GM19467 (cell line): Measurements from ENCODE around the gene RAPGEF1.

Experiments
- ATAC-seq: cut with Tn5 transposase; IDR thresholded peaks from one replicate; pipeline ENCODE4 v1.9.1; 2021; ENCODE audit warnings: mild to moderate bottlenecking, moderate library complexity; ENCODE audit not compliant: unreplicated experiment

Gene RAPGEF1

DNA sequence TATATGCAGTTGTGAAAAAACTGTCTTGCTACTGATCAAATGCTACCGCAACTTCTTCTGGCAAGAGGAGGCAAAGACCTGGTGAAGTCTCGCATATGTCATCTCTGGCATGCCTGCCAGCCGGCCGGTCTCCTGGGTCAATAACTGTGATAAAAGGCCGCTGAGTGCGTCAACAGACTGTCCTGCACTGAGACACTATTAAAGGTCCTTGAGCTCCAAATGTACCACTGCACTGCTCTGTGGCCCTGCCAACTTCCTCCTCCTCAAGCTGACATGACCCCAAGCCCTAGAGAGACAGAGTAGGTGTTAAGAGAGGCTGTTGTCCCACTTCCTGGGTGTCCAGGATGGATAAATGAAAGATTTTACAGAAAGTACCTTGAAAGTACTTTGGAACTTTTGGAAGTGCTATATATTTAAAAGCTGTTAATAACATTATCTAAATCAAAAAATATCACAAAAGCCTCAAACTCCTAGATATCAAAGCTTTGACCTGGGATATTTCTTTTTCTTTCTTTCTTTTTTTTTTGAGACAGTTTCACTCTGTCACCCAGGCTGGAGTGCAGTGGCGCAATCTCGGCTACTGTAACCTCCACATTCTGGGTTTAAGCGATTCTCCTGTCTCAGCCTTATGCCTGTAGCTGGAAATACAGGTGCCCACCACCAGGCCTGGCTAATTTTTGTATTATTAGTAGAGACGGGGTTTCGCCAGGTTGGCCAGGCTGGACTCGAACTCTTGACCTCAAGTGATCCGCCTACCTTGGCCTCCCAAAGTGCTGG is 31.5 kb downstream of the RAPGEF1 start:
- no peak for ATAC-seq

DNA sequence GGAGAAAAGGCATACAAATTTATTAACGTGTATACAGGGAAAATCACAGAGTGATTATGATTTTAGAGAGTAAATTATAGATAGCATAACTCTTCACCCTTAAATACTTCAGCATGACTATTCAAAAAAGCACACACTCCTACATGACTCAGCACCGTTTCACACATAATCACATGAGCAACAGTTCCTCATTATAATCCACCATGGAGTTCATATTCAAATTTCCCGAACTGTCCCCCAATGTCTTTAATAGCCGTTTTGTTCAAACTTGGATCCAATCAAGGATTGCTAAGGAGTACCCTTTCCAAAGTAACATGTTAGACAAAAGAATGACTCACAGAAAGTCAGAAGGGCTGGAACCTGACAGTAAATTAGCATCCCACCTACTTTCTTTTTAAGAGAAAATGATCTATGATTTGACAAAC is 32.1 kb downstream of the RAPGEF1 start:
- no peak for ATAC-seq

DNA sequence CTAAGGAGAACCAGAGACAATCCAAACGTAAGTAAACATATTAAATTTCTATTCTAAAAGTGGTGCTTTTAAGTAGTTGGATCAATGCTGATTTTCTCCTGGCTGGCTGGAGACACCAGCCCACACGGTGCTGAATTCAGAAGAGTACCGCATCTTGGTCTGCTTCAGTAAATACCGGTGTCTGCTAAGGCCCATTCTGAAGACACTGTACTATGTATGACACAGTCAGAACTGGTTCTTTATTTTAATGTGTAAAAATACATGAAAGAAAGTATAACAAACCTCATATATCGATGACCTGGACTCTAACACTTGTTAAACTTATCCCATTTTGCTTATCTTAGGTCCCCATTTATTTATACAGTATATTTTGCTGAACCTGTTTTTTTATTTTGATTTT is 32.8 kb downstream of the RAPGEF1 start:
- no peak for ATAC-seq

DNA sequence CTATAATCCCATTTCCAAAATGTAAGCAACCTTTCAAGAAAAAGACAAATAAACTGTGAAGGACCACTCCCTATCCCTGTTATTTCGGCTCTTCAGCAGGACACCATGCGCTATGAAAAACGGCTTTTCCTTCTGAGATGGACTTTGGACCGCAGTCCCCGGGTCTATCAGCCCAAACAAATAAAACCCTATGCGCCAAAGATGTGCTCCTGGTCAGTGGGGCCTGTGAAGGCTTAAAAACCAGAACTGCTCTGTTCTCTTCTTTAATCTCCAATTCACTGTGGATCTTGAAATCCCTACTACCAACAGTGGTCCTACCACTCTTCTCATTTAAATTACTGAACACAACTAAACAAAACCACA is 33.3 kb downstream of the RAPGEF1 start:
- no peak for ATAC-seq

DNA sequence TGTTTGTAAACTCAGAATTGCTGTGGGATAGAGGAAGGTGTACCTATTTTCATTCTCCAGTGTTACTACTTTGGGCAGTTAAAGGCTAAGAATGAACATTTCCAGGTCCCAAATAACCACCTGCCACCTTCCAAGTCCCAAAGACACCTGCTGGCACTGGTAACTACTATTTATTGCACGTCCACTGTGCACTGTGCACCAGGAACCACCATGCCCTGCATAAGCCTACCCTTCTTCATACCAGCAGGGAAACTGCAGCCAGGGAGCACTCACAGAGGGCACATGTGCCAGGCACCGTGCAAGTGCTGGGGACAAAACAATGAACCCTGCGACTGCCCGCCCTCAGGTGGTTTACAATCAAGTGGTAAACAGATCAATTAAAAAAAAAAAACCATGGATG is 34.9 kb downstream of the RAPGEF1 start:
- no peak for ATAC-seq

DNA sequence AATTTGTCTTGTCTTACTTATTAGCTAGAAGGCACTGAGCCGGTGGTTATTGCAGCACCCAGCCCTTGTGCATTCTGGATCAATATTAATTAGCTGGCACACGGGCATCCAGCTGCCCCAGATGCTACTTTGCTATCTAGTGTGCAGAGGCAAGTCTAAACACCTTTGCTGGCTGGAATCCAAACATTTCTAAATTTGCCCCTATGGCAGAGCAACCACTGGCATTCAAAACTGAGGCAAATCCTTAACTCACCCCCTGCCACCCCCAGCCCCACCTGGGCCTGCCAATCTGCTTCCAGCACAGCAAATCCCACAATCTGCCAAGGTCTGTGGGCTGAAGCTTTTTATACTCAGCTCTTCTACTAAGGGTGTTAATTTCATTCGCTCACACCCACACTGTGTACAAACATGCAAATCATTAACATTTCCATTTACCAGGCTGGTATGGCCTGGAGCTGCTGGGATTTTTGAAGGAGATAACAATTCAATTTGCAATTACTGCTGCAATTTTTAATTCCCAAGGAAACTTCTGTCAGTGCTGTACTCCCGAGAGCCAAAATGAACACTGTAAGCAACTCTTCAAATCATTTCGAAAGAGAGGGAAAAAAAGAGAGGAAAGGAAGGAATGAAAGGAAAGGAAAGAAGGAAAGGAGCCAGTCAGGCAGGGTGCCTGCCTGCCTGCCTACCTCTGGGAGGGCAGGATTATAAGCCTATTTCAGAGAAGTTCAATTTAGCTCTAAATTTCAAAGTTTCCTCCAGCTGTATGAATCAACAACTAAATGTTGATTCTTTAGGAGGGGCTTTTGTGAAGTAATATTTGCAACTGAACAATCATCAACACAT is 35.5 kb downstream of the RAPGEF1 start:
- ATAC-seq: no peak

DNA sequence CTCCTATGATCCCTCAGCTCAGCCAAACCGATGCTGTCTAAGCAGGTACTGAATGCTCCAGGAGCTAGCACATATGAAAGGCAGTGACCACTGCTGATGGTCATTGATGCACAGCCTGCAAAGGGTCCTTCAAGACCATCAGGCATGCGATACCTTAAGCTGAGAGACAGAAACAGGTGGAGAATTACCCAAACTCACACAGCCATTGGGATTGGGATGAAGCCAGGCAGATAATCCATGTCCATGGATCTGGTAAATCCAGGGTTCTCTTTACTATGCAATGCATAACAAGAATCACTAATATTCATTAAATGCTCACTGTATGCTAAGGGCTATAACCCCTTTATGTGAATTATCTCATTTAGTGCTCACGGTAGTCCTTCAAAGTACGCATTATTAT is 36.2 kb downstream of the RAPGEF1 start:
- no peak for ATAC-seq

DNA sequence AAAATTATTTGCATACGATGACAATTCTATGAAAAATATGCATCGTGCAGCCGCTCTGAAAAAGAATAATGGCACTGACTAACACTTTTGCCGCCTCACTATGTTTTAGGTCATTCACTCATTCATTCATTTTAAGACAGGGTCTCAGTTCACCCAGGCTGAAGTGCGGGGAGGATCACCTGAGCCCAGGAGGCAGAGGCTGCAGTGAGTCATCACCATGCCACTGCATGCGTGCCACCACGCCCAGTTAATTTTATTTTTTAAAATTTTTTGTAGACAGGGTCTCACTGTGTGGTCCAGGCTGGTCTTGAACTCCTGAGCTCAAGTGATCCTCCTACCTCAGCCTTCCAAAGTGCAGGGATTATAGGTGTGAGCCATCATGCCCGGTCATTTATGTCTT is 37.0 kb downstream of the RAPGEF1 start:
- no peak for ATAC-seq

DNA sequence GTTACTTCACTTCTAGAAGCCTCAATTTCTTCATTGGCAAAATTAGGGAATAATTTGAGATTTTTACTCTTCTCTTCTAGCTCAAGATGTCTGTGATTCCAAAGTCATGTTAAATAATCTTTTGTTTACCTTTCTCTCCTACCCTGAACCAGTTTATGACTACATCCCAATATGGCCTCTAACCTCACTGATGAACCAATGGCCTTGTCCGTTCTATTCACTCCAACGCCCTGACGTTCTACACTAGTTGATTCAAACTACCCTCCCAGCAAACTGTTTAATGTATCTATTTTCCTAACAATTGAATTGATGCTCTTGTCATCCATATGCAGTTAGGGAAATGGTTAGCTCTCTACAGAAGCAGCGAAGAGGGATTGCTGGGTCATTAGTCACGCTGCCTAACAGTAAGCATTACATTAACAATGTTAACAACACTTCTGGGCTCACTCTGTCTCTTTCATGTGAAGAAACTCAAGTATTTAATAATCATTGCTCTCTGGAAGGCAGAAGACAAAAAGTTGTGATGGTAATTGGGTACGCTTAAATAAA is 38.0 kb downstream of the RAPGEF1 start:
- ATAC-seq: no peak

DNA sequence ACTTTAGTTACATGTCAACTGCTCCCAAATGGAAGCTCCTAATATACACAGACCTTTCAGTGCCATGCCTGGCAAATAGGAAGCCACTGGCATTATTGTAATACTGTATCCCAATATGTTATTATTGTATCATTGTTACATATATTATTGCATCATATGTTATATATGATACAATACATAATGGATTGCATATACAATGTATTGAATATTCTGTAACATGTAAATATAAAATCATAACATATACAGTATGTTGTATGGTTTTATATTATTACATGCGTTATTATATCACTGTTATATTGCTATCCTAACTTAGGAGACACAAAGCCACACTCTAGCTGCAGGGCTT is 38.5 kb downstream of the RAPGEF1 start:
- ATAC-seq: no peak

DNA sequence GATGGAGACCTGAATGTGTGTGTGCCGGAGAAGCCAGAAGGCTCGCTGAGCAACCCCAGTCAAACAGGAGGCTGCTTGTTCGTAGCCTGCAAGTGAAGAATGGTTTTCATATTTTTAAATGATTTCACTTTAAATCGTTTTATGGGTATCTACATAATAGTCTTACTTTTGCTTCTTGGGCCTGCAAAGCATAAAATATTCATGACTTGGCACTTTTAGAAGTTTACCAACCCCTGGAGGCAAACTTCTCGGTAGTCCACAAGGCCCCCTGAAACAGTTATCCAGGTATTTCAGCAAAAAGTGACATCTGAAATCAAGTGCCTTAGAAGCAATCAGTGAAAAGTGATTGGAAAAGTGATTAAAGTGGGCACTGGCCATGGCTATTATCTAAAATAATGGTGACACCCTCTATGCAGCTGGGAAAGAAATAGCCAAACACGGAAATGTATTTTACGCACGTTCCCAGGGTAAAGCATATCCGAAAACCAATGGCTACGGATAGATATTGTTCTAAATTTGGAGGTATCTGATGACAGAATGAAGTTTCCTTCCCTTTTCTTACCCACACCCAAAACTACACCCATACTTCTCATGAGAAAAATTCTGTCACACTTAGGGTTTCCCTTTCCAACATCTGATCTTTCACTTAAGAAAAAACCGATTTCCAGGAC is 39.0 kb downstream of the RAPGEF1 start:
- ATAC-seq: no peak

DNA sequence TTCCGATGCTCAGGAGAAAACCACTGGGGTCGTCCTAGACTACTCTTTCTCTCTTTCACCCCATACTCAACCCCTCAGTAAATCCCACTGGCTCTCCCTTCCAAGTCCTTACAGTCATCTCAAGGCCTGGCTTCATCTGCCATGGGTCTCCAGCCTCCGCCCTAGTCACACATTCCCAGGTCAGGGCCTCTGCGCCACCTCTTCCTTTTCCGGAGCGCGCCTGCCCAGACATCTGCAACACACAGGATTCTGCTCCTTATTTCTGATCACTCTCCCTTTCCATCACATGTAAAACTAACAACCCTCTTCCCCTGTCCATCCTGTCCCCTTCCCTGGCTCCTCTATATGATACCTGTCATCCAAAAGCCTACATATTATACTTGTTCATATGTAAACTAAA is 39.8 kb downstream of the RAPGEF1 start:
- ATAC-seq: no peak

DNA sequence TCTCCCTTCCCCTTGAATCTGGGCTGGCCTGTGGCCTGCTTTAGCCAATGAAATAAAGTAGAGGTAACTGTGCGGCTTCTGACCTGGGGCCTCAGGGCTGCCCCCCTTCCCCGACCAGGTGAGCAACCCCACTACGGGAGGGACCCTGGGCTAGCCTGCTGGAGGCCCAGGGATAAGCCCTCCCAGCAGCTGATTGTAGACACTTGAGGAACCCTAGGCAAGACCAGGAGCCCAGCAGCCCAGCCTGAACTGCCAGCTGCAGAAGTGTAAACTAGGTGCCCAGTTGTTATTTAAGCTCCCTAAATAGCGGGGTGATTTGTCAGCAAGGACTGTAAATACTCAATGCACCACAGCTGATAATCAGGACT is 41.3 kb downstream of the RAPGEF1 start:
- ATAC-seq: no peak

DNA sequence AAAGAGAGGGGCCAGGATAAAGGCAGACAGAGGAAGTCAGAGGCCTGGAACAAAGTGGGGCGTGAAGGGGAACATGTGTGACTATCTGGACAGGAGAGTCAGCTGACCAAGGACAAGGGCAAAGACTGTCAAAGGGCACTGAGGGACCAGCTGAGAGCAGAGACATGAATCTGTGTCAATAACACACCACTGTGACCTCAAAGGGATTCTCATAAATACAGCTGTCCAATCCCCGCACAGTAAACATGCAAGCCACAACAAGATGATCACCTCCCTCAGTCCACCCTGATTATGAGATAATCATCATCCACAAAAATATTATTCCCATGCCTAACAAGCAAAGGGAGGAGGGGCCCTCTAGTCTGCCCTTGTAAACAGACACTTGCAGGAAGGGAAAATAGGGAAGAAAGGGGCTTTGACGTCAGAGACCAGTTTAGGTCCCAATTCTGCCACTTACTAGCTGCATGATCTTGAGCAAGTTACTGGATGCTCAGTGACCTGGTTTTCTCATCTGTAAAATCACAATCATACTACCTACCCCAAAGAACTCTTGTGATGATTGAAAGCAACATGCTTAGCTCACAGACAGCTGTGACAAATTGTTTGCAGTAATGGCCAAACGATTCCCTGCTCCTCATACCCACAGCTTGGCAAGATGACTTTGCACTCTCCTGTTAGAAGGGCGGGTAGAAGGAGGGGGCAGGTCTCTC is 41.8 kb downstream of the RAPGEF1 start:
- no peak for ATAC-seq

DNA sequence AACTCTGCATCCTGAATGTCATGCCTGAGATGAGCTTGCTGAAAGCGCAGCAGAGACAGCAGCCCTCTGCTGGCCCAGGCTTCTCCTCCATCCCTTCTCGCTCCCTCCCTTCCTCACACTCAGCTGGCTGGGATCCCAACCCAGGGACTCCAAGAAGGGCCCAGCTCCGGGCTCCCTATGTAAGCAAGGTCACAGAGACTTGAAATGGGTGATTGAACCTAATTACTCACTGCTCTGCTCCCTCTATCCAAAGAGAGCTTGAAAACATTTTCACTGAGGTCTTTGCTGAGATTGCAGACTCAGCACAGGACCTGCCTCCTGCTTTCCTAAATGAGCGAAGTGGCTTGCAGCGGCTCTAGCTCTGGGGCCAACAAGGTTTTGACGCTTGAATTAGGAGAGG is 42.8 kb downstream of the RAPGEF1 start:
- no peak for ATAC-seq

DNA sequence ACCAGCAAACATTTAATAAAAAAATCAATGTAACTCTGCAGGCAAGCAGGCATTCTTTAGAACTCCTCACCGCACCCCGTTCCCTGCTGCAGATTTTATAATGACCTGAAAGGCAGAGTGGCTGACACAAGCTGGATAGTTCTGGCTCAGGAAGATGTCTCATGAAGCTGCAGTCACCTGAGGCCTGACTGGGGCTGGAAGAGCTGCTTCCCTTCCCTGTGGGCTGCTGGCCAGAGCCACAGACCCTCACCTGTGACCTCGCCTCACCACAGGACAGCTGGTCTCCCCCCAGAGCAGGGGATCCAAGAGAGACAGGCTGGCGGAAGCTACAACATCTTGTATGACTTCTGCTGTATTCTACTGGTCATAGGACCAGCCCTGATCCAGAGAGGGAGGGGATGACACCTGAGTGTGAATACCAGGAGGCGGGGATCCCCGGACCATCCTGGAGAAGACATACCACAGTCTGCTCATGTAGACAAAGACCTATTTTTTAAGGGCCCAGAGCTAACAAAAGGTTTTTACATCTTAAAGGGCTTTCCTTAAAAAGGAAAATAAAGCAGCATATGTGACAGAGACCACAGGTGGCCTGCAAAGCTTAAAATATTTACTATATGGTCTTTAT is 43.9 kb downstream of the RAPGEF1 start:
- no peak for ATAC-seq

DNA sequence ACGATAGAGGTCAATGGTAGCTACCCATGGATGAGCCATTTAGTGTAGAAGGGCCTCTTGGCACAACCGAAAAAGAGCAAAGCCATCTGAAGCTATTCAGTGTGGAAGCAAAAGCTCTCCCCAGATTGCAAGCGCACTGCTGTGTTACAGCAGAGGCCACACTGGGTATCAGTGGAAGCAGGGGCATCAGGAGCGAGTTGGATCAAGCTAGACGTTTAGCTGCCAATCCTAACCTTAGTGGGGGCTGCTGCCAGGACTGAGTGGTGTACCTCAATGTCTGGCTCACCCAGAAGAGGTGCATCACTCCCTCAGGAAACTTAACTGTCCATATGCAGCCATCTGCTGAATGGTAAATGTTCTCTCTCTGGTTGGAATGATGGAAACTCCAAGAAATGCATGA is 44.5 kb downstream of the RAPGEF1 start:
- no peak for ATAC-seq

DNA sequence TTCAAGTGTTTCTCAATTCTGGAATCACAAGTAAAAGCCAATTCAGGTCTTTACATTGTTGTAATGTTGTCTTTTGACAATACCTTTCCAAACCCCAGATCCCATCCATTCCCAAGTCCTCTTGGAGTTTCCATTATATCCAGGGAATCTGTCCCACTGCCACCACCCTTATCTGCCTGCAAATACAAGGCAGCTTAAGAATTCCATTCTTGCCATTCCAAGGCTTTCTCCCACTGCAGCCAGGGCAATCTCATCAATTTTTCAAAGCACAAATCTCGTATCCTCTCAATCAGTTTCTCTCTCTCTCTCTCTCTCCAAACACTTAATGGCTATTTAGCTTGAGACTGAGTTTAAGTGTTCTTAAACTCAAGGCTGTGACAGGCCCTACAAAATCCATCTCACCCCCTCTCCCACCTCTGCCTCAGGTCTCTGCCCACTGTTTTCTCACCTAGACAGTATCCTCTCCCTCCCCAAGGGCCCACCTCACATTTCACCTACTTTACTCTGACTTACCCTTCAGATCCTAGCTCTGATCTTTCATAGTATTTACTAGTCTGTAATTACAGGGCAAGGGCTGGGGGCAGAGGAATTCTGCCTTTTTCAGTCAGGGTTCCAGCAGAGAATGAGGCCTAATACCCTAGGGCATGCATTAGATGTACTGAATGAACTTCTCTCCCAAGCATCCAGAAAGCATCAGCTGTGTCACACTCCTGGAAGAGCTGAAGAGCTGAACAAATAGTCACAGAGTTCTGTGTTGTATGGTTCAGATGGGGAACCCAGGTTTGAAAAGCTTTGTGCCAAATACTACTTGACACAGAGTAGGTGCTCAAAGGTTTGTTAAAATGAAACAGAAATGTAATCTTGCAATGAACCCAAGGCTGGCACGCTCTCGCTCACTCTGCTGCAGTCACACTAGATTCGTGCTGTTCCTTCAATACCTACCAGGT is 46.0 kb downstream of the RAPGEF1 start:
- ATAC-seq: no peak
